HG02840 (cell line): ENCODE results near the gene GRAP.
"Not testable (repeated sequence)": the region's sequence is repeated elsewhere in the genome, so short reads cannot be mapped to it uniquely, and the experiment has no call there.

ENCODE experiments used
- ATAC-seq: cut with Tn5 transposase; IDR thresholded peaks from one replicate; pipeline ENCODE4 v1.9.1; 2021; ENCODE audit warnings: mild to moderate bottlenecking, moderate library complexity, moderate number of reproducible peaks; ENCODE audit not compliant: unreplicated experiment, low FRiP score

GRAP gene

GRCh38 chr17:19046782-19047375 lies at the start of gene GRAP:
GRAP (minus strand) TSS chr17:19046957; CDS start chr17:19046926, 31 bp downstream.
- ATAC-seq, result not testable (repeated sequence)

DNA sequence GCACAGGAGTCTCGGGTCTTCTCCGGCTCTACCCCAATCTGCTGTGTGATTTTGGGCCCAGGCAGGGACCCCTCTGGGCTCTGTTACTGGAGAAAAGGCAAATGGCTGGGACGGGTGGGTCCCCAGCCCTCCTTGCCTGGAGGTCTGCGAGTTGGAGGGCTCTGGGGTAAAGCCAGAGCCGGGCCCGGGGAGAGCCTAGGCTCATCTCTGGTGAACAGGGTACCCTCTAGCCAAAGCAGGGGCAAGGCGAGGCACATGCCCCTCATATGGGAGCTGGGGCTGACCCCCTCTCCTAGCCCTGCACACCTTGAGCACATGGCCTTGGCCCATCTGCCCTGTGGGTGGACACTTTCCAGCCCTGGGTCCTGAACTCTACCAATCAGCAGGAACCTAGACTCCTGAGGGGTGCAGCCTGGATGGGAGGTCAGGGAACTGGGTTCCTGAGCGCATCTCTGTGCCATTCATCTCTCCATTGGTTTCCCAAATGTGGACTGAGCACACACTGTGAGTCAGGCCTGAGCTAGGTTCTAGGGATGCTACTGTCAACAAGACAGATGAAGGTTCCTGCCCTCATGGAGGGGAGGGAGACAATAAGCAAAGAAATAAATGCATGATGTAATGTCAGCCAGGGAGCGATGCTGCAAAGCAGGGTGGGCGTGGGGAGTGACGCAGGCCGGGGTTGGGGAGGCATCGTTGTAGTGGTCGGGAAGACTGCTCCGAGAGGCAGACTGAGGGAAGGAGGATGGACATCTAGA lies 47.1 kb upstream of the GRAP start:
- ATAC-seq, result not testable (repeated sequence)

DNA sequence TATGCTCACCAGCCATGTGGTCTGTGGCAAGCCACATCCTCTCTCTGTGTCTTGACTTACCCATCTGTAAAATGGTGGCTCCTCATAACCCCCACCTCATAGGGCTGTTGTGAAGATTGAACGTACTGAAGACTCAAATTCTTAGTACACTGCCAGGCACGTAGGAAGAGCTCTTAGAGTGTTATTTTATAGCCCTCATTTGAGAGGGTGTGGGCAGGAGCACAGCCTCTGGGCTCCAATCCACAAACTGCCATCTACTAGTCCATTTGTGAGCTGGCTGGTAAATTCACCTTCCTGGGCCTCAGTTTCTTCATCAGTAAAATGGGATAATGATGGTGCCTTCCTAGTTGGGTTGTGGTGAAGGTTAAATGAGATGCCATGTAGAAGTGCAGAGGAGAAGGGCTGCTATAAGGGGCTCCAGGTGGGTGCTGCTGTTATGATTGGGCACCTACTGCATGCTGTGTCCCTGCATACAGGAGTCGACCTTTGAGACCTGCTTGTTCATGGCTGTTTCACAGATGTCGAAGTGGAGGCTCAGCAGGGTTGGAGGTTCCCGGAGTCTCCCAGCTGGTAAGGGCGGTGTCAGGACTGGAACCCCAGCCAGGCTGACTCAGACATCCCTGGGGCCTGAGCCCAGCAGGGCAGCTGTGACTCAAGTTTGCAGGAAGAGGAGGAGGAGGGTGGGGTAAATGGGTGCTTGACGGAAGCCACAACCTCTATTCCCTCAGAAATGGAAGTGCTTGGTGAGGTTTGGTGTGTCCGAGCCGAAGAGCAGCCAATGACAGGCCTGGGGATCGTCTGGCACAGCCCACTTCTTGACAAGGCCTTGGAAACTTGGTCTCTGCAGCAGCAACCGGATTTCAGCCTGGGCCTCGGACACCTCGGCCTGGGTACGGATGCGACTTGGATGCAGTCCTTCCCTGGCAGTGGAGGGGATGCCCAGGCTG lies 46.3 kb upstream of the GRAP start:
- ATAC-seq, result not testable (repeated sequence)

- not testable (repeated sequence) for ATAC-seq
Observed at GRCh38 chr17:19090058-19090772, 43.5 kb upstream of the GRAP start.

GRCh38 chr17:19088804-19089685 lies 42.3 kb upstream of the GRAP start:
- ATAC-seq, result not testable (repeated sequence)

GRCh38 chr17:19077386-19077785 lies 30.6 kb upstream of the GRAP start:
- not testable (repeated sequence) for ATAC-seq

DNA sequence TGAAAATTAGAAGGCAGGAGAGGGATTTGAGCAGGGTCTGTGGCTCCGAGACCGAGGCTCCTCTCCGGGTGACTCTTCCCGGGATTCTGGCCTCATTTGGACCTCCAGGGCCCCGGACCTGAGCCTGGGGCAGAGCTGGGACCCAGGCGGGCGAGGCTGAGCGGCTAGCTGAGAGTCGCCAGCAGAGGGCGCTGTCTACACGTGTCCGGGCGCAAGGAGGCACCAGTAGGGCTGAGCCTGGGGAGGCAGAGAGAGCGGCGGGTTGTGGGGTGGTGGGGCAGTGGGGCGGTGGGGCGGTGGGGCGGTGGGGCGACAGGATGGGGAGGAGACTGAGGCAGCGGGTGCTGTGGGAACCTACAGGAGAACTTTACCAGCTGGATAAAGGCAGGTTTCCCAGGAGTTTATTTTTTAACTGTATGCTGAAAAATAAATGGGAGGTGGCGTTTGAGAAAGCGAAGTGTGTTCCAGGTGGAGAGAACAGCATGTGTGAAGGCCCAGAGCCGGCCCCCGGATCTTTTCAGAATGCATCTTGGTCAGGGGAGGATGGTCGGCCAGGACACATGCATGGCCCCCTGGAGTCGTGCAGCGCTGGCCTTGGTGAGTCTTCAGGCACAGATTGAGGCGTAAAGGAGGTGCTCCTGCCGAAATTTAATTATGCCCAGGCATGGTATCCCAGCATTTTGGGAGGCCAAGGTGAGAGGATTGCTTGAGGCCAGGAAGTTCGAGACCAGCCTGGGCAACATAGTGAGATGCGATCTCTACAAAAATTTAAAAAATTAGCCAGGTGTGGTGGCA lies 29.8 kb upstream of the GRAP start:
- not testable (repeated sequence) for ATAC-seq

DNA sequence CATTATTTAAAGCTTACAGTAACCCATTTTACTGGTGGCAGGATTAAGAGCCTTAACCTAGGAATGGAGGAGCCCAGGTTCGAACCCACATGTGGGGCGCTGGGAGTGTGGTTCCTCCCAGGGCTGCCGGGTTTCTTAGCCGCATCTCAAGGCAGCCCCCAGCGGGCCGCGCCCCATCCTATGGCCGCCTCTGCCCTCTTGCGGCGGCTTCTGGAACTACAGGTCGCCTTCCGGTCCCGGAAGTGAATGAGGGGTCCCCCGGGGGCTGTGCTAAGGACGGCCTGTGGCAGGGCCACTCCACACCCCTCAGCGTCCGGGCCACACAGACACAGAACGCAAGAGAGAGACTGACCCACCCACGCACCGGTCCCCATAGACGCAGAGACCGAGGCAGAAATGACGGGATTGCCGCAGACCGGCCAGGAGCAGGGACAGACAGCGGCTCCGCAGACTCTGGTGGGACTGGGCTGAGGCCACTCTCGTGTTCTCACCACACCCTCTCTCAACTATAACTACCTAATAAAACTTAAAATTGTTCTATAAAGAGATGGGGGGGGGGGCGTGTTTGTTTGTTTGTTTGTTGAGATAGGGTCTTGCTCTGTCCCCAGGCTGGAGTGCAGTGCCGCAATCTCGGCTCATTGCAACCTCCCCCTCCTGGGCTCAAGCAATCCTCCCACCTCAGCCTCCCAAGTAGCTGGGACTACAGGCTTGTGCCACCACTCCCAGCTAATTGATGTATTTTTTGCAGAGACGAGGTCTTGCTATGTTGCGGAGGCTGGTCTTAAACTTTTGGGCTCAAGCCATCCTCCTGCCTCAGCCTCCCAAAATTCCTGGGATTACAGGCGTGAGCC lies 23.8 kb upstream of the GRAP start:
- peak; percentile 76 for ATAC-seq

DNA sequence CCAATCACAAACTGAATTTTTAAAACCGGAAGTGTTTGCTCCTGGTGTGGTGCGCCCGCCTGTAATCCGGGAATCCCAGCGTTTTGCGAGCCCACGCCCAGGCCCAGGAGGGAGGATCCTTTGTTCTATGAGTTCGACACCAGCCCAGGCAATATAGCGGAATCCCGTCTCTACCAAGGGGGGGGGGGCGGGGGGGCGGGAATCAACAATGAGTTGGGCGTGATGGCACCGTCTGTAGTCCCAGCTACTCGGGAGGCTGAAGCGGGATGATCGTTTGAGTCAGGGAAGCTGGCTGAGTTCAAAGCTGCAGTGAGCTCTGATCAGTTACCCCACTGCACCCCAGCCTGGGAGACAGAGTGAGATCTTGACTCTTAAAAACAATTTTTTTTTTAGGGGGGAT lies 17.6 kb upstream of the GRAP start:
- not testable (repeated sequence) for ATAC-seq

DNA sequence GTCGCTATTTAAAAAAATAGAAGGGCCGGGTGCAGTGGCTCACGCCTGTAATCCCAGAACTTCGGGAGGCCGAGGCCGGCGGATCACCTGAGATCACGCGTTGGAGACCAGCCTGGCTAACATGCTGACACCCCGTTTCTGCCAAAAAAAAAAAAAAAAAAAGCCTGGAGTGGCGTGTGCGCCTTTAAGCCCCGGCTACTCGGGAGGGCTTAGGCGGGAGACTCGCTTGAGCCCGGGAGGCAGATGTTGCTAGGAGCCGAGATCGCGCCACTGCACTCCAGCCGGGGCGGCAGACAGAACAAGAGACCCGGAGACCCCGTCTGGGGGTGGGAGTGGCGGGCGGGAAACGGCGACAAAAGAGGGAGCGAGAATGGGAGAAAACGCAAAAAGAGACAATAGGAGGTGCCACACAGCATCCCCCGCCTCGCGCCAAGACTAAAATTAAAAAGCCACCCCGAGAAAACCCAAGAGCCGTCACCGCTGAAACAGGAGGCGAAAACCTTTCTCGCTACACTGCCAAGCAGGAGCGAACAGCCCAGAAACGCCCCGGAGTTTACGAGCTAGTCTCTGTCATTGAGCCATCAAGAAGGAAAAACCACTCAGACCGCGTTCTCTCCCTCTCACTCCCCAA lies 16.7 kb upstream of the GRAP start:
- ATAC-seq, result peak; percentile 23

GRCh38 chr17:19062718-19063325 lies 16.1 kb upstream of the GRAP start:
- peak; percentile 68 for ATAC-seq

DNA sequence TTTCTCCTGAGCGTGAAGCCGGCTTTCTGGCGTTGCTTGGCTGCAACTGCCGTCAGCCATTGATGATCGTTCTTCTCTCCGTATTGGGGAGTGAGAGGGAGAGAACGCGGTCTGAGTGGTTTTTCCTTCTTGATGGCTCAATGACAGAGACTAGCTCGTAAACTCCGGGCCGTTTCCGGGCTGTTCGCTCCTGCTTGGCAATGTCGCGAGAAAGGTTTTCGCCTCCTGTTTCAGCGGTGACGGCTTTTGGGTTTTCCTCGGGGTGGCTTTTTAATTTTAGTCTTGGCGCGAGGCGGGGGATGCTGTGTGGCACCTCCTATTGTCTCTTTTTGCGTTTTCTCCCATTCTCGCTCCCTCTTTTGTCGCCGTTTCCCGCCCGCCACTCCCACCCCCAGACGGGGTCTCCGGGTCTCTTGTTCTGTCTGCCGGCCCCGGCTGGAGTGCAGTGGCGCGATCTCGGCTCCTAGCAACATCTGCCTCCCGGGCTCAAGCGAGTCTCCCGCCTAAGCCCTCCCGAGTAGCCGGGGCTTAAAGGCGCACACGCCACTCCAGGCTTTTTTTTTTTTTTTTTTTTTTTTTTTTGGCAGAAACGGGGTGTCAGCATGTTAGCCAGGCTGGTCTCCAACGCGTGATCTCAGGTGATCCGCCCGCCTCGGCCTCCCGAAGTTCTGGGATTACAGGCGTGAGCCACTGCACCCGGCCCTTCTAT lies 15.4 kb upstream of the GRAP start:
- ATAC-seq, result peak; percentile 30

DNA sequence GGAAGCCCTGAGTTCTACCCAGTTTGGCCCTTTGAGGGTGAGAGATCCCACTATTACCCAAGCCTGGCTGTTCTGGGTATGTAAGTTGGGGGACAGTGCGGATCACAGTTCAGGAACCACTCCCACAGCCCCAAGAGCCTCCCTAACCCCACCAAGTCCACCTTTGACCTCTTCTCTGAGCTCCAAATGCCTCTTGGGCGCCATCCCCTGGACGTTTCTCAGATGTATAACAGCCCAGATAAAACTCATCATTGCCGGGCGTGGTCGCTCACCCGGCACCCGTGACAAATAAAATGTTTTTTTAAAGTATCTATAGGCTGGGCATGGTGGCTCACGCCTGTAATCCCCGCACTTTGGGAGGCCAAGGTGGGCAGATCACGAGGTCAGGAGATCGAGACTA lies 8.7 kb upstream of the GRAP start:
- not testable (repeated sequence) for ATAC-seq

GRCh38 chr17:19048826-19049225 lies 2.1 kb upstream of the GRAP start:
- ATAC-seq, result not testable (repeated sequence)

DNA sequence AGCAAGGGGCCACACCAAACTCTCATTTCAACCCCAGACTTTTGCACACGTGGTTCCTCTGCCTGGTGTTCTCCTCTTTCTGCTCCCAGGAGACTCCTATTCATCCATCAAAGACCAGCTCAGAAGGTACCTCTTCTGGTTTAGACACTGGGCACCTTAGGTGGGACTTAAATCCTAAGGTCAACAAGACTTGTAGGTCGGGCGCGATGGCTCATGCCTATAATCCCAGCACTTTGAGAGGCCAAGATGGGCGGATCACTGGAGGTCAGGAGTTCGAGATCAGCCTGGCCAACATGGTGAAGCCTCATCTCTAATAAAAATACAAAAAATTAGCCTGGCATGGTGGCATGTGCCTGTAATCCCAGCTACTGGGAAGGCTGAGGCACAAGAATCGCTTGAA lies 753 bp upstream of the GRAP start:
- not testable (repeated sequence) for ATAC-seq

GRCh38 chr17:19044643-19045042 lies 2.1 kb downstream of the GRAP start:
- ATAC-seq, result not testable (repeated sequence)
